ENCODE results near the gene SATB2.

GRCh38 chr2:199219551-199219950, 238.2 kb downstream of the SATB2 start:
- no peak for TF ChIP-seq POLR2A (IDR thresholded peaks at IDR 0.05)
- TF ChIP-seq POLR2AphosphoS5 (IDR thresholded peaks at IDR 0.05), result no peak
- TF ChIP-seq CTCF (IDR thresholded peaks at IDR 0.05), result no peak

All from prostate gland (tissue), 2 donors.